ENCODE results near the gene CXCL8.

GRCh38 chr4:73735231-73735630 is 5.1 kb upstream of the CXCL8 start:
- TF ChIP-seq CHD4 (IDR thresholded peaks at IDR 0.05; ENCODE audit: insufficient read depth, insufficient replicate concordance, low read depth, low read length, poor library complexity, severe bottlenecking) = no peak
- no peak for TF ChIP-seq CBX1 (IDR thresholded peaks at IDR 0.05; ENCODE audit: low read depth)
- no peak for TF ChIP-seq TCF7L2 (IDR thresholded peaks at IDR 0.05; ENCODE audit: low read depth, low read length)
- TF ChIP-seq MXI1 (IDR thresholded peaks at IDR 0.05; ENCODE audit: low read depth, low read length) = no peak
